GM08714 (cell line): ENCODE data around the gene PLXND1.
A peak's percentile ranks its signal among the peaks of the same experiment; 100 is the strongest.
"Not testable (repeated sequence)": the region's sequence is repeated elsewhere in the genome, so short reads cannot be mapped to it uniquely, and the experiment has no call there.

ENCODE experiments used
- H3K4me3 ChIP-seq: fragments of 200-500 bp; sonication (Bioruptor generic); 2 replicates; pipeline ENCODE4 v1.5.1; 2014; ENCODE audit warnings: mild to moderate bottlenecking, low read length, inconsistent platforms
- ZNF274 ChIP-seq: IDR thresholded peaks from 2 replicates; pipeline ENCODE4 v1.6.1; 2012; ENCODE audit warnings: mild to moderate bottlenecking, low read depth, low read length

The PLXND1 gene

GRCh38 chr3:129606636-129607390, at the start of gene PLXND1:
Gene PLXND1 (minus strand): TSS chr3:129606676. CDS start chr3:129606639, 37 bp downstream.
- TF ChIP-seq ZNF274, result no peak
- peak within 1 kb of the TSS; percentile 51; the same call in 1 of the 2 replicates for H3K4me3 ChIP-seq

- no peak for TF ChIP-seq ZNF274
- no peak overlapping the region for H3K4me3 ChIP-seq
Observed at GRCh38 chr3:129655291-129655700, 48.8 kb upstream of the PLXND1 start.

GRCh38 chr3:129654131-129654530, 47.7 kb upstream of the PLXND1 start:
- TF ChIP-seq ZNF274, result no peak
- H3K4me3 ChIP-seq, result no peak overlapping the region

- H3K4me3 ChIP-seq, result no peak overlapping the region
- TF ChIP-seq ZNF274, result no peak
Observed at GRCh38 chr3:129653019-129653418, 46.5 kb upstream of the PLXND1 start.

GRCh38 chr3:129651435-129652202, 45.1 kb upstream of the PLXND1 start:
- TF ChIP-seq ZNF274, result no peak
- H3K4me3 ChIP-seq, result no peak overlapping the region

- H3K4me3 ChIP-seq, result no peak overlapping the region
- TF ChIP-seq ZNF274, result no peak
Observed at GRCh38 chr3:129650256-129650872, 43.9 kb upstream of the PLXND1 start.

- no peak for TF ChIP-seq ZNF274
Observed at GRCh38 chr3:129648391-129648790, 41.9 kb upstream of the PLXND1 start.

GRCh38 chr3:129645286-129645685, 38.8 kb upstream of the PLXND1 start:
- TF ChIP-seq ZNF274, result no peak
- H3K4me3 ChIP-seq, result no peak overlapping the region

More at GRCh38 chr3:129648391-129648790, 41.9 kb upstream of the PLXND1 start:
- H3K4me3 ChIP-seq, result no peak overlapping the region

- no peak for TF ChIP-seq ZNF274
- H3K4me3 ChIP-seq, result no peak overlapping the region
Observed at GRCh38 chr3:129644836-129645235, 38.4 kb upstream of the PLXND1 start.

- H3K4me3 ChIP-seq, result not testable (repeated sequence)
Observed at GRCh38 chr3:129641567-129642260, 35.2 kb upstream of the PLXND1 start.

- H3K4me3 ChIP-seq, result not testable (repeated sequence)
Observed at GRCh38 chr3:129640985-129641384, 34.5 kb upstream of the PLXND1 start.

- H3K4me3 ChIP-seq, result no peak overlapping the region
- TF ChIP-seq ZNF274, result no peak
Observed at GRCh38 chr3:129638481-129638880, 32.0 kb upstream of the PLXND1 start.

- no peak overlapping the region for H3K4me3 ChIP-seq
- no peak for TF ChIP-seq ZNF274
Observed at GRCh38 chr3:129636082-129636481, 29.6 kb upstream of the PLXND1 start.

- no peak overlapping the region for H3K4me3 ChIP-seq
- TF ChIP-seq ZNF274, result no peak
Observed at GRCh38 chr3:129635656-129636055, 29.2 kb upstream of the PLXND1 start.
